Lung (tissue), 12 donors: ENCODE data around the gene NAT8L. TPM values are rescaled to one million over a fixed set of nuclear protein-coding genes. Genes with fewer than 3 reads are reported as not detected.

Source experiments
- ATAC-seq: fragments of 200-7000 bp; cut with Tn5 transposase; one replicate; pipeline ENCODE4 v1.9.1; 2020; ENCODE audit warnings: moderate number of reproducible peaks; ENCODE audit not compliant: insufficient read depth, low FRiP score
- DNase-seq, 3 donors: peaks; one replicate each; pipeline ENCODE4 v3.0.0-alpha.2; 2013 to 2017
- H3K27ac ChIP-seq, 2 donors: one replicate each; pipeline ENCODE4 v1.5.1; 2013; ENCODE audit warnings: mild to moderate bottlenecking in 2 of 2, moderate library complexity in 2 of 2, control low read depth in 1 of 2, inconsistent platforms in 1 of 2, low read depth in 1 of 2, low read length in 1 of 2
- H3K27me3 ChIP-seq, 3 donors: one replicate each; pipeline ENCODE4 v1.5.1; 2013; ENCODE audit warnings: low read length in 2 of 3; ENCODE audit not compliant: control insufficient read depth in 3 of 3, insufficient read depth in 3 of 3
- H3K36me3 ChIP-seq, 4 donors: one replicate each; pipeline ENCODE4 v1.5.1; 2013; ENCODE audit warnings: low read length in 4 of 4, mild to moderate bottlenecking in 1 of 4, moderate library complexity in 1 of 4; ENCODE audit not compliant: control insufficient read depth in 4 of 4, insufficient read depth in 4 of 4
- H3K4me1 ChIP-seq, 5 donors: one replicate each; pipeline ENCODE4 v1.5.1; 2013; ENCODE audit warnings: low read length in 5 of 5, mild to moderate bottlenecking in 2 of 5, moderate library complexity in 1 of 5; ENCODE audit not compliant: control insufficient read depth in 5 of 5, insufficient read depth in 5 of 5
- H3K4me3 ChIP-seq: one replicate; pipeline ENCODE4 v1.5.1; 2013; ENCODE audit warnings: mild to moderate bottlenecking, control low read depth, moderate library complexity
- H3K9ac ChIP-seq, 2 donors: one replicate each; pipeline ENCODE4 v1.5.1; 2013; ENCODE audit warnings: low read length in 2 of 2, control low read depth in 1 of 2; ENCODE audit not compliant: insufficient read depth in 1 of 2
- H3K9me3 ChIP-seq, 4 donors: one replicate each; pipeline ENCODE4 v1.5.1; 2013; ENCODE audit warnings: low read length in 3 of 4, mild to moderate bottlenecking in 1 of 4, moderate library complexity in 1 of 4; ENCODE audit not compliant: control insufficient read depth in 4 of 4, insufficient read depth in 3 of 4
- WGBS, 2 donors: extraction: QIAGEN DNeasy Blood & Tissue Kit; methylation state at CpG; one replicate each; pipeline ENCODE4 v1.1.7; 2013; 5-methylcytosine and 5-hydroxymethylcytosine counted together
- polyA plus RNA-seq, 2 donors: library from polyadenylated mRNA; stranded (reverse); fragments of 200-250 nt; gene quantifications; one replicate each; pipeline ENCODE4 v1.2.1, GENCODE V29; 2013
- total RNA-seq, 2 donors: library from RNA; depleted of rRNA in 1 of 2; stranded (reverse); fragments of >200 nt in 1 of 2; gene quantifications; one replicate each; pipeline ENCODE4 v1.2.1, GENCODE V29; 2014 to 2021
- TF ChIP-seq, protein P1 (sequence below): IDR thresholded peaks from 2 replicates; pipeline ENCODE4 v1.5.1; 2012; ENCODE audit warnings: mild to moderate bottlenecking; ENCODE audit errors: control extremely low read depth, extremely low read depth
- donor health status: control.
- donor health status: control.
- donor health status: Bipolar disorder and iron deficiency.
- donor health status: healthy.
- donor health status: DM: yes; HTN: yes; CAD: no.

NAT8L gene
- total and polyA plus RNA-seq, 4 donors = 0.05 to 0.46 (median 0.17) TPM

DNA sequence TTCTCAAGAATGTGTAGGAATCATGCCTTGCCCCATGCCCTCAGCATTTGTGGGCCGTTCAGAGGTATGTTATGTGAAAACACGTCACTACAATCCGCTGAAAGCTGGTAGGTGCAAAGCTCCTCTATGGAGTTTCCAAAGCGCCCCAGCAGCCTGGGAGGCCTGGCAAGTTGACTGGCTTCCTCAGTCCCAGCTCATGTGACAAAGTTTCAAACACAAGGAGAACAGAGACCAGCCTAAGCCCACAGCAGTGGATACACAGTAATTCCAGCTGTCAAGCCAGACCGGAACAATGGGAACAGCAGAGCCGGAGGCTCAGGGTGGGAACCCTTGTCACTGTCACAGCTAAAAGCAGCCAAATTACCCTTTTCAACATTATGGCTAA lies 33.5 kb downstream of the NAT8L start:
- Histone ChIP-seq H3K27me3 (no peaks in the 10 kb centered on the region), H3K4me3 (no peak overlapping the region), H3K9ac (no peak overlapping the region), H3K27ac (no peak overlapping the region), H3K36me3 (no peaks in the 10 kb centered on the region), H3K4me1 (no peaks in the 10 kb centered on the region), H3K9me3 (peaks cover 0 to 18% (median 3%) of the 10 kb centered on the region in 4 donors)
- no peak for ATAC-seq
- no peak for DNase-seq
- WGBS, 2 donors = 93 to 98% methylated on average over 6 of the region's 6 CpGs
- TF ChIP-seq, protein P1, sequence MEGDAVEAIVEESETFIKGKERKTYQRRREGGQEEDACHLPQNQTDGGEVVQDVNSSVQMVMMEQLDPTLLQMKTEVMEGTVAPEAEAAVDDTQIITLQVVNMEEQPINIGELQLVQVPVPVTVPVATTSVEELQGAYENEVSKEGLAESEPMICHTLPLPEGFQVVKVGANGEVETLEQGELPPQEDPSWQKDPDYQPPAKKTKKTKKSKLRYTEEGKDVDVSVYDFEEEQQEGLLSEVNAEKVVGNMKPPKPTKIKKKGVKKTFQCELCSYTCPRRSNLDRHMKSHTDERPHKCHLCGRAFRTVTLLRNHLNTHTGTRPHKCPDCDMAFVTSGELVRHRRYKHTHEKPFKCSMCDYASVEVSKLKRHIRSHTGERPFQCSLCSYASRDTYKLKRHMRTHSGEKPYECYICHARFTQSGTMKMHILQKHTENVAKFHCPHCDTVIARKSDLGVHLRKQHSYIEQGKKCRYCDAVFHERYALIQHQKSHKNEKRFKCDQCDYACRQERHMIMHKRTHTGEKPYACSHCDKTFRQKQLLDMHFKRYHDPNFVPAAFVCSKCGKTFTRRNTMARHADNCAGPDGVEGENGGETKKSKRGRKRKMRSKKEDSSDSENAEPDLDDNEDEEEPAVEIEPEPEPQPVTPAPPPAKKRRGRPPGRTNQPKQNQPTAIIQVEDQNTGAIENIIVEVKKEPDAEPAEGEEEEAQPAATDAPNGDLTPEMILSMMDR = no peak

DNA sequence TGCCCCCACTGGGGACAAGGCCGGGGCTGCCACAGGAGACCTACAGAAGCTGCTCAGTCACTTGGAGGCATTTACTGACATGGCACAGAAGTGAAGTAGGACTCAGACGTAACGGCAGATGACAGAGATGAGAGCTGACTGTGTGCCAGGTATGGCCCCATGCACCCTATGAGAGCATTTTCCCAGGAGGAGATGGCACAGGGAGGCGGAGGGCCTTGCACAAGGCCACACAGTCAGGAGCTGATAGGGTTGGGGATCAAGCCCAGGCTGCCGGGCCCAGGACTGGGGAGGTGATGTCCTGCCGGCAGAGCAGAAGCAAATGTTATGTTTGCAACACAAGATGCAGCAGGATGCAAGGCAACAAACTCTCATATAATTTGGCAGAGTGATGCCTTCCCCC lies 34.1 kb downstream of the NAT8L start:
- no peak overlapping the region for H3K4me3 ChIP-seq
- peaks cover 0 to 18% (median 3%) of the 10 kb centered on the region in 4 donors for H3K9me3 ChIP-seq
- no peak overlapping the region for H3K9ac ChIP-seq
- H3K27ac ChIP-seq = no peak overlapping the region
- ATAC-seq = no peak
- 91 to 92% methylated on average over 6 of the region's 6 CpGs for WGBS, 2 donors
- H3K36me3 ChIP-seq = no peaks in the 10 kb centered on the region
- DNase-seq = no peak
- TF ChIP-seq, protein P1 = no peak
- H3K4me1 ChIP-seq = no peaks in the 10 kb centered on the region
- H3K27me3 ChIP-seq = no peaks in the 10 kb centered on the region

DNA sequence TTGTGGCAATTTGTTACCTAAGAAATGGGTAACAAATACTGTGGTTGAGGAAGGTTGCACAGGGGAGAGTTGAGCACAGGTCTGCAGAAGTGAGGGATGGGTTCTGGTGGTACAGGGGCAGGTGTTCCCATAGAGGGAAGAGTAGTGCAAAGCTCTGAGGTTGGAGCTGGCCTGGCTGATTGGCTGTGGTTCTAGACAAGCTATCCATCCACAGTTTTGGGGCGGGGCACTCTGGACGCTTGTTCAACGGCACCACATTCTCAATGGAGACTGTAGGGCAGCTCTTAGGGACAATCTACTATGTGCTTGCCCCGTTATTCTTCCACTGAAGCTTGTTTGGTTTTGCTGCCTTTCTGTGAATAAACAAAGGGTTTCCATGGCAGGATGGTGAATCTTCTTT lies 35.4 kb downstream of the NAT8L start:
- Histone ChIP-seq H3K4me1 (no peaks in the 10 kb centered on the region), H3K27ac (no peak overlapping the region), H3K36me3 (no peaks in the 10 kb centered on the region), H3K27me3 (peaks cover 0 to 4% (median 2%) of the 10 kb centered on the region in 3 donors), H3K9me3 (peaks cover 0 to 18% (median 3%) of the 10 kb centered on the region in 4 donors), H3K4me3 (no peak overlapping the region), H3K9ac (no peak overlapping the region)
- TF ChIP-seq, protein P1 = no peak
- DNase-seq (no peak), ATAC-seq (no peak)
- WGBS, 2 donors = 86 to 88% methylated on average over 4 of the region's 4 CpGs
